HG02678 (cell line): ENCODE measurements around the gene ZNF697.
"Not testable (repeated sequence)": the region's sequence is repeated elsewhere in the genome, so short reads cannot be mapped to it uniquely, and the experiment has no call there.

Experiments used
- ATAC-seq: cut with Tn5 transposase; IDR thresholded peaks from one replicate; pipeline ENCODE4 v1.9.1; 2021; ENCODE audit warnings: mild to moderate bottlenecking, moderate library complexity; ENCODE audit not compliant: unreplicated experiment

Gene ZNF697

GRCh38 chr1:119647734-119648619 lies at the start of gene ZNF697:
ZNF697 (minus strand) TSS chr1:119648266; CDS start chr1:119626100, 22,166 bp downstream.
- ATAC-seq, result peak; percentile 73

GRCh38 chr1:119697598-119697997 lies 49.5 kb upstream of the ZNF697 start:
- no peak for ATAC-seq

GRCh38 chr1:119696863-119697262 lies 48.8 kb upstream of the ZNF697 start:
- not testable (repeated sequence) for ATAC-seq

GRCh38 chr1:119689511-119689910 lies 41.4 kb upstream of the ZNF697 start:
- no peak for ATAC-seq

GRCh38 chr1:119688810-119689209 lies 40.7 kb upstream of the ZNF697 start:
- ATAC-seq, result no peak

- no peak for ATAC-seq
These were observed 39.5 kb upstream of the ZNF697 start for GRCh38 chr1:119687434-119688079.

DNA sequence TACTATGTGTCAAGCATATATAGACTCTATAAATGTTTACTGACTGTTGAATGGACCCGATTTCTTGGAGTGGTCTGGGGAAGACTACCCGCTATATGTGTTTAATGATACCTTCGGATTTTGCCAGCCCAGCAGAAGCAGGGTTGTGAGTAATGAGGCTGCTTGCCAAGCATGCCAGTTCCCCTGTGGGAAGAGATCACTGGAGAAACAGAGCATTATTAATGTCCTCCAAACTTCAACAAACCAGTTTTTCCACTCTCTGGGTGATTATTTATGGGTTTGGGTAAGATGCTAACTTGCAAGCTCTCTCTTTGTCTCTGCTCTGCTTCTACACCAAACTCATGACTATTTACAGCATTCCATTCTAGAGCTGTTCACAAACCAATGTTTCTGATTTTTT lies 38.6 kb upstream of the ZNF697 start:
- no peak for ATAC-seq

- ATAC-seq, result no peak
These were observed 35.8 kb upstream of the ZNF697 start for GRCh38 chr1:119683893-119684292.

DNA sequence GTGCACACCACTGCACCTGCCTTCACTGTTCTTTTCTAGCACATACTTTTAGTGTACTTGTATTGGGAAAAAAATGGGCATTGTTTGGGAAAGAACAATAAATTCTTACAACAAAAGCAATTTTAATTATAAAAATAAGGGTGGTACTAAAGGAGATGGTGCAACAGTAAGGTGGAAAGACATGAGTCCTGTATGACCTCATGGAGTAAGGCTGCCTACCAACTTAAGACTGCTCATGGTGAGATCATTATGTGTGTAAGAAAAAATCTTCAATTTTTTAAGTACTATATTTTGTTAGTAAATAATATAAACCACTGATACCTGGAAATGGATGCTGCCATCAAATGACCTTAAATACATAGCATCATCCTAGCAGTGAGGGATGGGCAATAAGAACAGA lies 34.1 kb upstream of the ZNF697 start:
- ATAC-seq, result no peak

DNA sequence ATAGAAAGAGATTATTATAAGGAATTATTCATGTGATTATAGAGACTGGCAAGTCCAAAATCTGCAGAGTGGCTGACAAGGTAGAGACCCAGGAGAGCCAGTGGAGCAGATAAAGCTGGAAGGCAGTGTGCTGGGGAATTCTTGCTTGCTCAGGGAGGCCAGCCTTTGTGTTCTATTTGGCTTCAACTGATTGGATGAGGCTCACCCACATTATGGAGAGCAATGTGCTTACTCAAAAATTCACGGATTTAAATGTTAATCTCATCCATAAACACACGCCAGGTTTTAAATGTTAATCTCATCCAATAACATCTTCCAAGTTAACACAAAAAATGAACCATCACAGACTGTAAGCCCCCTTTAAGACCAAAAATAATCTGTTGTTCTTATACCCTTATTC lies 33.5 kb upstream of the ZNF697 start:
- ATAC-seq, result no peak

DNA sequence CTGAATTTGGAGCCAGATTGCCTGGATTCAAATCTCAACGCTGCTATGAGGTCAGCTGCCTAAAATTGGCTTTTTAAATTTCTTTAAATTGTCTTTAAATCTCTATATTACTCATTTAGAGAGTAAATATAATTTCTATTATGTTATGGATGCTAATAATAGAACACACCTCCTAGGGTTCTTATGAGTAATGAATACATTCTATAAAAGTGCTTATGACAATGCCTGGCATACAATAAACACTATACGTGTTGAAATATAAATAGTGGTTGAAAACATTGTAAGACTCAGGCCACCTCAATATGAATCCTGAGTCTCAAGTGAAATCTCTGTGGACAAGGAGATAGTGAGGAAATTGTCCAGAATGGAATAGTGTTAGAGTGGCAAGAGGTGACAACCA lies 32.7 kb upstream of the ZNF697 start:
- no peak for ATAC-seq

DNA sequence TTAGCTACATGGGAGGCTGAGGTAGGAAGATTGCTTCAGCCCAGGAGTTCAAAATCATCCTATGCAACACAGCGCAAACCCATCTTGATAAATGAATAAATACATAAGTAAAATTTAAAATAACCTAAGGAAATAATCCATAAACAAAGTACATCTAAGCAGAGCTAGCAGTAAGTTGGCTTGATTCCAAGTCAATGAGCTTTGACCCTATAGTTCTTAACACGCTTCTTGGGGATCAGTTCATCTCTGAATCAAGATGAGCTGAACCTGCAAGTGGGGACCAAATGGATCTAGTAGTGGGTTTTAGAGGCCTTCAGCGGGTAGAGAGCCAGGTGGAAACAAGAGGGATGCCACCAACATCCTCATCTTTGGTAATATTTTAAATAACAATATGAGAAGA lies 32.1 kb upstream of the ZNF697 start:
- ATAC-seq, result no peak

DNA sequence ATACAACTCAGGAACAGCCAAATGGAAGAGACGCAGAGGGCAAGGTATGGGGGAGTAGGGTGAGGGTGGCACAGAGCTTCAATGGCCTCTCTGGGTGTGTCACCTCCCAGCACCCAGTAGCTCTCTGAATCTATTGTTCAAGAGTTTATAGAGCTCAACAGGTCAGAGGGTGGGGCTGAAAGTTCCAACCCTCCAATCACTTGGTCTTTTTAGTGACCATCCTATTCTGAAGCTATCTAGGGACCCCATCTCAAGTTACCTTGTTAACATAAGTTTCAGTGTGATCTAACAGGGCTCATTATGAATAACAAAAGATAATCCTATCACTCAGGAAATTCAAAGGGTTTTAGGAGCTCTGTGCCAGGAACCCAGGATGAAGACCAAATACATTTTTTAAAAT lies 31.2 kb upstream of the ZNF697 start:
- no peak for ATAC-seq

GRCh38 chr1:119676571-119677206 lies 28.6 kb upstream of the ZNF697 start:
- ATAC-seq, result no peak

- ATAC-seq, result peak; percentile 65
These were observed 27.6 kb upstream of the ZNF697 start for GRCh38 chr1:119675349-119676345.

- ATAC-seq, result peak; percentile 70
These were observed 26.8 kb upstream of the ZNF697 start for GRCh38 chr1:119674835-119675289.

DNA sequence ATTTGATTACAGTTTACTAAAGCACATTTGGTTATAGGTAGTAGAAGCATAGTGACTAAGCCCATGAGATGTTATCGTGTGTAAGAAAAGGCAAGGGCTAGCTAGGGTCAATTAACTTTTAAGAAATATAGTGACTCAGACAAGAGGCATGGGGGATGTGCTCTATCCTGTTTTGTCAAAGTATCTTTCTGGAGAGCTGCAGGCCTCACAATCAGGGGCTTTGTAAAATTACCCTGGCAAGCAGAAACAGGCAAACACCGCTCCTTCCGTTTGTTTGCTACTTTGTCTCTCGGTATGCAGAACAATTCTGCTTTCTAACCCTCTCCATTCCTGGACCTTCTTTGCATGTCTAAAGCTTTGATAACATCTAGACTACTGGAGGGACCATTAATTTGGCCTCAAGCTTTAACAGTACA lies 26.1 kb upstream of the ZNF697 start:
- no peak for ATAC-seq

GRCh38 chr1:119673171-119673940 lies 25.3 kb upstream of the ZNF697 start:
- ATAC-seq, result no peak

DNA sequence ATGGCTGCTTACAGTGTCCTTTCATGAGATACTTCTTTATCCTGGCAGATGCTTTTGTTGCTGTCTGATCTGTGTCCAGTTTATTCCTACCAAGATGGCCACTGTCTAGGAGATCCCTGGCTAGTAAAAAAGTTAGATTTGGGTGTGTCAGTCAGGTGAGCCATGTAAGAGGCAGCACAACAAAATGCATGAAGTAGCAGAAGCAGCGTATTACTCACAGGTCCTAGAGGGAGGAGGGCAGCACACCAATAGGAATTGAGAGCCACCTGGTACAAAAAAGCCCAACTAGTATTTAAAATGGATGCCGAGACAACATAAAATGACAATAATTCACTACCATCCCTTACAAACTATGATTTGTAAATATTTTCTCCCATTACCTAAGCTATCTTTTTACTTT lies 22.8 kb upstream of the ZNF697 start:
- ATAC-seq, result no peak

GRCh38 chr1:119667173-119667572 lies 19.1 kb upstream of the ZNF697 start:
- ATAC-seq, result no peak
